Type B pancreatic cell (in vitro differentiated cells): Measurements from ENCODE around the gene ZNF296. TPM values are rescaled to one million over a fixed set of nuclear protein-coding genes. Genes with fewer than 3 reads are reported as not detected.

ENCODE experiments used
- DNase-seq: peaks from one replicate; pipeline ENCODE4 v3.0.0; 2021; ENCODE audit warnings: mixed read lengths; ENCODE audit not compliant: unreplicated experiment; ENCODE audit errors: extremely low spot score
- H3K27ac Mint-ChIP-seq: 2 replicates; pipeline ENCODE4 v1.8.0; 2021; ENCODE audit warnings: mild to moderate bottlenecking, mixed read lengths
- H3K27me3 Mint-ChIP-seq: 2 replicates; pipeline ENCODE4 v1.8.0; 2021; ENCODE audit warnings: mixed read lengths
- H3K36me3 Mint-ChIP-seq: 2 replicates; pipeline ENCODE4 v1.8.0; 2021; ENCODE audit warnings: mixed read lengths
- H3K4me1 Mint-ChIP-seq: one replicate; pipeline ENCODE4 v1.8.0; 2021; ENCODE audit warnings: mixed read lengths; ENCODE audit not compliant: unreplicated experiment
- H3K4me3 Mint-ChIP-seq: 2 replicates; pipeline ENCODE4 v1.8.0; 2021; ENCODE audit warnings: mild to moderate bottlenecking, mixed read lengths
- H3K9me3 Mint-ChIP-seq: 2 replicates; pipeline ENCODE4 v1.8.0; 2021; ENCODE audit warnings: mixed read lengths
- total RNA-seq: library from RNA; stranded (reverse); gene quantifications from 2 replicates; pipeline ENCODE4 v1.2.1, GENCODE V29; 2021; ENCODE audit warnings: low replicate concordance
- TF ChIP-seq, protein P1 (sequence below): fragments of 200-600 bp; sonication (generic); conservative IDR thresholded peaks from 2 replicates; pipeline ENCODE4 v1.5.0; 2021; ENCODE audit warnings: antibody characterized with exemption, mild to moderate bottlenecking

The ZNF296 gene
- total RNA-seq, 1 donor from 2014 or later = 2.2 TPM

DNA sequence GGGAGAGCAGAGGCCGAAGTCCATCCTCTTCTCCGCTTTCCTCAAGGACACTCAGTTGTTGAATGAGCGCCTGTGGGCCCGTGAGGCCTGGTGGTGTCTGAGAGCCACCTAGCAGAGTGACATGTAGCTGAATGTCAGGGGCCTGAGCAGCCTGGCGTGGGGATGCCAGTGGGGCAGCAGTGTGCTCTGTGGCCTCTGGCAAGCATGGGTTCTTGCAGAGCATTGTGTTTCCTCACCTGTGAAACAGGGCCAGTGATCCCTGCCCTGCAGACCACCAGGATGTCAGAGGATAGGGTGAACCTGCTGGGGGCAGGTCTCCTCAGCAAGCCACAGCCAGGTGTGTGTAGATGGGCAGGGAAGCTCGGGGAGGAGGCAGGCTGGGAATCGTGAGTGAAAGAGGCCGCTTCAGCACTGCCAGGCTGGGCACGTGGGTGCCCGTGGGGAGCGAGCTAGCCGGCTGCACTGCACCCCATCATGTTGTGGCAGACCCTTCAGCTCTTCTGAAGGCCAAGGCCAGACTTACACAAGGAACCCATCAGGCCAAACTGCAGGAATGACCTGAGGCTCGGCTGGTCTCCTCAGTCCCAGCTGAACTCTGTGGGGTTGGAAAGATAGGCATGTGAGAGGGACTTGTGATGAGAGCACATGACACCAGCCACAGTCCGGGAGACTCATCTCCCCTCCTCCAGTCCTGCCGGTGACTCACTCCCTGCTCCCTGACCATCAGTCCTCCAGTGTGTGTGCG lies 21.7 kb upstream of the ZNF296 start:
- Mint-ChIP-seq H3K4me1 (peaks cover 72% of the 10 kb centered on the region), H3K36me3 (no peaks in the 10 kb centered on the region), H3K27ac (peak overlapping the region; percentile 89), H3K27me3 (no peaks in the 10 kb centered on the region), H3K9me3 (no peaks in the 10 kb centered on the region), H3K4me3 (peak overlapping the region; percentile 75)
- DNase-seq = no peak
- TF ChIP-seq, protein P1, sequence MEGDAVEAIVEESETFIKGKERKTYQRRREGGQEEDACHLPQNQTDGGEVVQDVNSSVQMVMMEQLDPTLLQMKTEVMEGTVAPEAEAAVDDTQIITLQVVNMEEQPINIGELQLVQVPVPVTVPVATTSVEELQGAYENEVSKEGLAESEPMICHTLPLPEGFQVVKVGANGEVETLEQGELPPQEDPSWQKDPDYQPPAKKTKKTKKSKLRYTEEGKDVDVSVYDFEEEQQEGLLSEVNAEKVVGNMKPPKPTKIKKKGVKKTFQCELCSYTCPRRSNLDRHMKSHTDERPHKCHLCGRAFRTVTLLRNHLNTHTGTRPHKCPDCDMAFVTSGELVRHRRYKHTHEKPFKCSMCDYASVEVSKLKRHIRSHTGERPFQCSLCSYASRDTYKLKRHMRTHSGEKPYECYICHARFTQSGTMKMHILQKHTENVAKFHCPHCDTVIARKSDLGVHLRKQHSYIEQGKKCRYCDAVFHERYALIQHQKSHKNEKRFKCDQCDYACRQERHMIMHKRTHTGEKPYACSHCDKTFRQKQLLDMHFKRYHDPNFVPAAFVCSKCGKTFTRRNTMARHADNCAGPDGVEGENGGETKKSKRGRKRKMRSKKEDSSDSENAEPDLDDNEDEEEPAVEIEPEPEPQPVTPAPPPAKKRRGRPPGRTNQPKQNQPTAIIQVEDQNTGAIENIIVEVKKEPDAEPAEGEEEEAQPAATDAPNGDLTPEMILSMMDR = no peak

DNA sequence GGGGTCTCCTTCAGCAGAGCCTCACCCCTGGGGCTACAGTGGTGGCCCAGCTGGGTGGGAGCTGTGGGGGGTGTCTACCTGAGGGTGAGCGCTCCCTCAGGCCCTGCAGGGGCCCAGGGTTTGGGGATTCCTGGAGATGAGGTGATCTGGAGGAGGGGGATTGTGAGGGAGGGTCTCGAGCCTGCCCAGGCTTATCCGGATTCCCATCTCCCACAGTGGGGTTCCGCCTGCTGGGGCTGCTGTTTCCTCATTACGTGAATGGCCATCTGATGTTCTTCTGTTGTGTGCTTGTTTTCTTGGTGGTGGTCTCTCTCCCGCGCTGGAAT lies 21.1 kb upstream of the ZNF296 start:
- H3K4me1 Mint-ChIP-seq = peaks cover 76% of the 10 kb centered on the region
- no peaks in the 10 kb centered on the region for H3K9me3 Mint-ChIP-seq
- DNase-seq = no peak
- H3K27ac Mint-ChIP-seq = peak overlapping the region; percentile 56
- no peaks in the 10 kb centered on the region for H3K27me3 Mint-ChIP-seq
- H3K4me3 Mint-ChIP-seq = peak overlapping the region; percentile 75
- TF ChIP-seq, protein P1 = no peak
- no peaks in the 10 kb centered on the region for H3K36me3 Mint-ChIP-seq

GRCh38 chr19:45096700-45097099 lies 20.4 kb upstream of the ZNF296 start:
- peak overlapping the region; percentile 55 for H3K4me3 Mint-ChIP-seq
- H3K27me3 Mint-ChIP-seq = no peaks in the 10 kb centered on the region
- H3K9me3 Mint-ChIP-seq = no peaks in the 10 kb centered on the region
- TF ChIP-seq, protein P1 = no peak
- H3K4me1 Mint-ChIP-seq = peaks cover 74% of the 10 kb centered on the region
- H3K36me3 Mint-ChIP-seq = no peaks in the 10 kb centered on the region
- DNase-seq = no peak
- H3K27ac Mint-ChIP-seq = peak overlapping the region; percentile 85

- DNase-seq = no peak
- Mint-ChIP-seq H3K36me3 (no peaks in the 10 kb centered on the region), H3K27me3 (no peaks in the 10 kb centered on the region), H3K4me3 (peak overlapping the region; percentile 65), H3K4me1 (peaks cover 72% of the 10 kb centered on the region), H3K27ac (peak overlapping the region; percentile 85), H3K9me3 (no peaks in the 10 kb centered on the region)
- TF ChIP-seq, protein P1 = no peak
Measured at GRCh38 chr19:45095496-45096413, 19.5 kb upstream of the ZNF296 start.

DNA sequence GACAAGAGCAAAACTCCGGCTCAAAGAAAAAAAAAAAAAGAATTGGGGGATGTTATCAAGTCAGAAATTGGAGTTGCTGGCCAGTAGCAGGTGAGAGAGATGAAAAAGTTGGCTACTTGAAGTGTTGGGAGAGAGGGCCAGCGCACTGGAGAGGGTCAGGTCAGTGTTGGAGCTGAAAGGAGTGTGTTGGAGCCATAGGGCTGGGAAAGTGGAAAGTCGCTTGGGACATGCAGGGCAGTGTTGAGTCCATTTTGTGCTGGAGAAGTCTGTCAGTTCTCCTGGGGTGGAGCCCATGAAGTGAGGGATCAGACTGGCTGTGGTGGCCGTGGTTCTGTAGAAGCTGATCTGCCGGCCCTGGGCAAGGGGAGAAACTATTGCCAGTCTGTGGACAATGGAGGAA lies 18.4 kb upstream of the ZNF296 start:
- DNase-seq = no peak
- Mint-ChIP-seq H3K4me3 (peak overlapping the region; percentile 95), H3K4me1 (peaks cover 68% of the 10 kb centered on the region), H3K27me3 (no peaks in the 10 kb centered on the region), H3K36me3 (no peaks in the 10 kb centered on the region), H3K27ac (peak overlapping the region; percentile 84), H3K9me3 (no peaks in the 10 kb centered on the region)
- TF ChIP-seq, protein P1 = no peak
